Stimulated activated CD8-positive, alpha-beta memory T cell treated with anti-CD3 and anti-CD28 coated beads, Interleukin-15, amount 100 ng/mL, for 48 hours (primary cell): Measurements from ENCODE around the gene MRPS21.
"Not testable (repeated sequence)": the region's sequence is repeated elsewhere in the genome, so short reads cannot be mapped to it uniquely, and the experiment has no call there.

Experiments used
- DNase-seq, 2 donors: peaks; one replicate each; pipeline ENCODE4 v3.0.0-alpha.2; 2020; ENCODE audit warnings: low read depth in 2 of 2

The MRPS21 gene

DNA sequence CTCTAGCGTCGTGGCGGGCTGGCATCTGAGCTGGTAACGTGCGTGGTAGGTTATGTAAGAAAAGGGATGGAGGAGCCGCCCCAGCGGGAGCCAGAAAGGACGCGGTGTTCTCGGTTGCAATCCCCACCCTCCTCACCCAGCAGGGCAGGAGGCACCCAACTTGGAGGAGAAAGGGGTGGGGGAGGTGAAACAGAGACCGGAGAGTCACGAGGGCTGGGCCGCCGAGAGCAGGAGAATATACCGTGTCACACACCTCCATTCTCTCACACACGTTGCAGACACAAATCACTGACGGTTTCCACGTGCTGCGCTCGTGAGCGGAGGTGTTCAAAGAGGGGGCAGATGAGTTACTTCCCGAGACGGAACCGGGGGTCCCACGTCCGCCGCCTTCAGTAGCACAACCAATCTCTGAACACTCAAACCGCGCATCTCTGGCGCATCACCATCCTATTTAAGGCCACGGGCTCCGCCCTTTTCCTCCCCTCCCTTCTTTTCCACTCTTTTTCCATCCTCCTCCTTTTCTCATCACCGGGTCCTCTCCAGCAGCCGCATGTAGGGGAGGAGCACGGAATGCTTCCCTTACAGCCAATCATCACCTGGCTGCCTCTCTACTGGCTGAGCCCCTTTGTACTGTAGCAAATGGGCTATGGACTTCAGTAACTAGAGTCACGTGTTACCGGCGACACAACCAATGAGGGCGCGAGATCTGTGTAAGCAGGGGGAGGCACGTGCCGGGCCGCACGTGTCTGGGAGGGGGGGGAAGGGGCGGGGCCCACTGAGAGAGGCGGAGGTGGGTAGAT lies 11.7 kb upstream of the MRPS21 start, which contains the start of gene CIART:
Gene CIART, plus strand, starts transcription at position 797 of the 800 bp plus-strand sequence. CDS start 714 bp downstream, outside the sequence.
- DNase-seq, result peak; percentile 42 to 61

DNA sequence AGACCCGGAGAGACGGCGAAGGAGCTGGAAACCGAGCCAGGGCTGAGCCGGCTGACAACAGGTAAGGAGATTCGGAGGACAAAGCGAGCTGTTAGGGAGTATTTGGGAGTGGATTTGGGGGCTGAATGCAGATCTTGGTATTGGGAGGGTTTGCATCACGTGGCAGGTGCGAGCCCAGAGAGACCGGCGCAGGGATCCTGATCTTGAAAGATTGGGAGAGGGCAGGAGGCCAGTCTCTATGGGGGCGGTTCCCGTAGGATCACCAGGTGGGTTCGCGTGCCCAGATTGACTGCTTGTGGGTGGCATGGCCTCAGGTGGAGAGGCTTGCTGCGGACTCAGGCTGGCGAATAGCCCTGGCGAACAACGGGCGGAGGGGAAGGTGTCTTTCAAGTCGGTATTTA lies 11.1 kb upstream of the MRPS21 start:
- DNase-seq, result no peak

DNA sequence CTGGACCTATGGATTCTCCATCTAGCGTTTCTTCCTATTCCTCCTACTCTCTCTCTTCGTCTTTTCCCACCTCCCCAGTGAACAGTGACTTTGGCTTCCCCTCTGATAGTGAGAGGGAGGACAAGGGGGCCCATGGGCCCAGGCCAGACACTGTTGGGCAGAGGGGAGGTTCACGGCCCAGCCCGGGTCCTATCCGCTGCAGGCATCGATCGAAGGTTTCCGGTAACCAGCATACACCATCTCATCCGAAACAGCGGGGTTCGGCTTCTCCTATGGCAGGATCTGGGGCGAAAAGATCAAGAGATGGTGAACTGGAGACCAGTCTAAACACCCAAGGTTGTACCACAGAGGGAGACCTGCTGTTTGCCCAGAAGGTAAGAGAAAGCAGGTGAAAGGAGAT lies 10.4 kb upstream of the MRPS21 start:
- no peak for DNase-seq

DNA sequence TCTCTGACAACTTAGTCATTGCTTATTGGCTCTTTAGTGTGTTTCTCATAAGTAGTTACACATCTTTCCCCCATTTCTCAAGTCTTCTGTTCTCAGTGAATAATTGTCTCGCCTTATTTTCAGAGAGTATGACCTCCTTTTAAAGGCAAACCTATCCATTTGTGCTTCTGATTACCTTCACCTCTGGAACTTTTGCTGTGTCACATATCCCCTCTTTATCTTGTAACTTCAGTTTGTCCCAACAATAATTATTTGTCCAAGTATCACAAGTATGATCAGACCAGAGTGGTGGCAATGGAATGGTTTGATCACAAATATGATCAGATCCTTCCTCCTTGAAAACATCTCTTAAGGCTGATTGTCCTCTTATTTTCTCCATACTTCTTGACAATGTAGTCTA lies 5.3 kb upstream of the MRPS21 start:
- DNase-seq, result no peak

GRCh38 chr1:150288822-150289221 lies 4.8 kb upstream of the MRPS21 start:
- no peak for DNase-seq

GRCh38 chr1:150295476-150295875 lies 1.8 kb downstream of the MRPS21 start:
- DNase-seq, result no peak

DNA sequence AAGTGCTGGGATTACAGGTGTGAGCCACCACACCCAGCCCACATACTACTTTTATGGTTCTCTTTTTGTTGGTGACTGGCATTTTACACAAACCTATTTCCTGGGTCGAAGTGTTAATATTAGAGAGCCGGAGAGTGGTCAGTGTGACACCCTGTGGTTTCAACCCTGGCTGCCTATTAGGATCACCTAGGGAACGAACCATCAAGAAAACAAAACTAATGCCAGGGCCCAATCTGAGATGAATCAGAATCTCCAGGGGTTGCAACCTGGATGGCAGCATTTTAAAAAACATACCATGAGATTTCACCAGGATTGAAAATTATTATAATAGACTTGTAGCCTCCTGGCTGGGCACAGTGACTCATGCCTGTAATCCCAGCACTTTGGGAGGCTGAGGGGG lies 6.1 kb downstream of the MRPS21 start:
- DNase-seq, result no peak

DNA sequence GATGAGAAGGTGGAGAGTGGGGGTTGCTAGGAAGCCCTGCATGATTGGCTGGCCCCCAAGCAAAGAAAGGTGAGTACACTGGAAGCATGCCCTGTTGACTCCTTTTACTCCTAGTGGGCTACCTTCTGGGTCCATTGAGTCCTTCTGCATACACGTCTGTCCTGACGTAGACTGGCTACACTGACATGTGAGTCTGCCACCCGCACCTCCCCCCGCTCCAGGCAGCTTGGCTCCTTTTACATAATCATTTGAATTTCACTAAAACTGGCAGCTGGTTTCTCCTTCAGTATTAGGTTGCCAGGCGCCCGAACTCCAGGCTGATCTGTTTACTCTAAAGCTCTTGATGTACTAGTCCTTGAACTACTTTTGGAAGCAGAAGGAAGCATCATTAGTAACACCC lies 8.7 kb downstream of the MRPS21 start:
- no peak for DNase-seq

- DNase-seq, result no peak
Measured at GRCh38 chr1:150302902-150303301, 9.2 kb downstream of the MRPS21 start.

DNA sequence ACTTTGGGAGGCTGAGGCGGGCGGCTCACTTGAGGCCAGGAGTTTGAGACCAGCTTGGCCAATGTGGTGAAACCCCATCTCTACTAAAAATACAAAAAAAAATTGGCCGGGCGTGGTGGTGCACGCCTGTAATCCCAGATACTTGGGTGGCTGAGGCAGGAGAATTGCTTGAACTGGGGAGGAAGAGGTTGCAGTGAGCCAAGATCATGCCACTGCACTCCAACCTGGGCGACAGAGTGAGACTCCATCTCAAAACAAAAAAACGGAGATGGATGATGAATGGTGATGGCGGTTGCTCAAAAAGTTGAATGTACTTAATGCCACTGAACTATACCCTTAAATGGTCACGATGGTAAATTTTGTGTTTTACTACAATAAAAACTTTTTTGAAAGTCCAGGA lies 14.9 kb downstream of the MRPS21 start:
- DNase-seq, result not testable (repeated sequence)

GRCh38 chr1:150309758-150310508 lies 16.3 kb downstream of the MRPS21 start:
- no peak for DNase-seq

- DNase-seq, result no peak
Measured at GRCh38 chr1:150311762-150312161, 18.1 kb downstream of the MRPS21 start.

GRCh38 chr1:150314691-150315090 lies 21.0 kb downstream of the MRPS21 start:
- DNase-seq, result not testable (repeated sequence)

- DNase-seq, result no peak
Measured at GRCh38 chr1:150320667-150320978, 27.0 kb downstream of the MRPS21 start.

DNA sequence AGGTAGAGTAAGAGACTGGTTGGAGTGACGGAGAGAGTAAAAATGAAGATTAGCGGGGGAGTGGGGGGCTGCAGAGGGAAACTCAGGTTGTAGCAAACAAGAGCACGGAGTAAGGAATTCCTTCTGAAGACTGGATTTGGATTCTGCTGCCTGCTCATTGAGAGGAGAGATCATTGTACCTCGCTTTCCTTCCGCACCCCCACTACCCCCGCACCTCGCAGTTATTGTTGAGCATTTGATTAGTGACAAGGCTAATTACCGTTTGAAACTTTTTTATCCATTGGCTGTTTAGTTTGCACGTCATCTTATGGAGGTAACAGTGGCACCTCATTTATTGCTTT lies 28.1 kb downstream of the MRPS21 start:
- DNase-seq, result no peak

GRCh38 chr1:150322310-150322709 lies 28.6 kb downstream of the MRPS21 start:
- DNase-seq, result peak in 1 of 2 donors; percentile 8

GRCh38 chr1:150332651-150333290 lies 39.1 kb downstream of the MRPS21 start:
- DNase-seq, result no peak

- DNase-seq, result no peak
Measured at GRCh38 chr1:150346316-150346715, 52.7 kb downstream of the MRPS21 start.

DNA sequence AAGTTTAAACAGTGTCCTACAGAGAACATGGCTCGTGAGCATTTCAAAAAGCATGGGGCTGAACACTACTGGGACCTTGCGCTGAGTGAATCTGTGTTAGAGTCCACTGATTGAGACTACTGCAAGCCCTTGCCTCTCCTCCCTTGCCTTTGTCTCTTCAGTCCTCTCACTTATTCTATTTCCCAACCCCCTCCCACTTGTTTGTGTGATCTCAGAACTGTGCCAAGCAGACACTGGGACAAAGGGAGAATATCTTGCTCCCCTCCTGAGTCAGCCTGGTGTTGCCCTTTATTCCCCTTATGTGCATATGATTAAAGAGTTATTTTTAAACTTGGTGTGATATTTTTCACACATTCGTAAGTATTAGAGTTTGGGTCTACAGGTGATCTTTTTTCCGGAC lies 59.2 kb downstream of the MRPS21 start:
- no peak for DNase-seq
